ENCODE measurements around the gene CENPQ.
A peak's percentile ranks its signal among the peaks of the same experiment; 100 is the strongest.
"Not testable (repeated sequence)": the region's sequence is repeated elsewhere in the genome, so short reads cannot be mapped to it uniquely, and the experiment has no call there.

The CENPQ gene

GRCh38 chr6:49462927-49463611 is at the start of gene CENPQ, which contains the start of gene MMUT:
Gene CENPQ, plus strand, starts transcription at chr6:49463370. Its CDS starts 6,807 bp downstream, at chr6:49470177.
Gene MMUT, minus strand, starts transcription at chr6:49463253. Its CDS starts 3,787 bp downstream, at chr6:49459466.
- FAIRE-seq = peak; percentile 96
- peak; percentile 96 for DNase-seq (ENCODE audit: low spot score)

- FAIRE-seq (no peak), DNase-seq (ENCODE audit: low spot score) (no peak)
These were observed 47.8 kb upstream of the CENPQ start for GRCh38 chr6:49415358-49415757.

- FAIRE-seq (no peak), DNase-seq (ENCODE audit: low spot score) (no peak)
These were observed 47.0 kb upstream of the CENPQ start for GRCh38 chr6:49416195-49416594.

- DNase-seq (ENCODE audit: low spot score) (no peak), FAIRE-seq (no peak)
These were observed 39.4 kb upstream of the CENPQ start for GRCh38 chr6:49423817-49424216.

GRCh38 chr6:49430187-49430586 is 33.0 kb upstream of the CENPQ start:
- no peak for FAIRE-seq

GRCh38 chr6:49430866-49431265 is 32.3 kb upstream of the CENPQ start:
- DNase-seq (ENCODE audit: low spot score) (no peak), FAIRE-seq (no peak)

More at GRCh38 chr6:49430187-49430586, 33.0 kb upstream of the CENPQ start:
- no peak for DNase-seq (ENCODE audit: low spot score)

- FAIRE-seq (no peak), DNase-seq (ENCODE audit: low spot score) (peak; percentile 8)
These were observed 9.9 kb upstream of the CENPQ start for GRCh38 chr6:49453221-49453620.

GRCh38 chr6:49454787-49455709 is 8.1 kb upstream of the CENPQ start:
- FAIRE-seq (no peak), DNase-seq (ENCODE audit: low spot score) (no peak)

GRCh38 chr6:49457771-49458170 is 5.4 kb upstream of the CENPQ start:
- DNase-seq (ENCODE audit: low spot score) (no peak), FAIRE-seq (no peak)

- FAIRE-seq = no peak
- DNase-seq (ENCODE audit: low spot score) = no peak
These were observed 1.1 kb upstream of the CENPQ start for GRCh38 chr6:49462071-49462470.

- FAIRE-seq = no peak
- peak; percentile 7 for DNase-seq (ENCODE audit: low spot score)
These were observed 607 bp upstream of the CENPQ start for GRCh38 chr6:49462599-49462926.

GRCh38 chr6:49463612-49463967 is 420 bp downstream of the CENPQ start:
- FAIRE-seq = no peak
- peak; percentile 12 for DNase-seq (ENCODE audit: low spot score)

- no peak for FAIRE-seq
- no peak for DNase-seq (ENCODE audit: low spot score)
These were observed 1.5 kb downstream of the CENPQ start for GRCh38 chr6:49464691-49465090.

- FAIRE-seq (no peak), DNase-seq (ENCODE audit: low spot score) (no peak)
These were observed 4.9 kb downstream of the CENPQ start for GRCh38 chr6:49468042-49468441.

- DNase-seq (ENCODE audit: low spot score); FAIRE-seq: not testable (repeated sequence)
These were observed 13.4 kb downstream of the CENPQ start for GRCh38 chr6:49476564-49476963.

- no peak for FAIRE-seq
These were observed 16.3 kb downstream of the CENPQ start for GRCh38 chr6:49479308-49479970.

GRCh38 chr6:49481846-49482245 is 18.7 kb downstream of the CENPQ start:
- FAIRE-seq; DNase-seq (ENCODE audit: low spot score): not testable (repeated sequence)

More at GRCh38 chr6:49479308-49479970, 16.3 kb downstream of the CENPQ start:
- DNase-seq (ENCODE audit: low spot score) = no peak

GRCh38 chr6:49483380-49483779 is 20.2 kb downstream of the CENPQ start:
- FAIRE-seq; DNase-seq (ENCODE audit: low spot score): not testable (repeated sequence)

GRCh38 chr6:49490633-49491032 is 27.5 kb downstream of the CENPQ start:
- FAIRE-seq (no peak), DNase-seq (ENCODE audit: low spot score) (no peak)

GRCh38 chr6:49497304-49497703 is 34.1 kb downstream of the CENPQ start:
- no peak for FAIRE-seq
- no peak for DNase-seq (ENCODE audit: low spot score)

GRCh38 chr6:49499126-49499525 is 36.0 kb downstream of the CENPQ start:
- FAIRE-seq (no peak), DNase-seq (ENCODE audit: low spot score) (no peak)

- FAIRE-seq (no peak), DNase-seq (ENCODE audit: low spot score) (no peak)
These were observed 36.5 kb downstream of the CENPQ start, which contains the start of gene GLYATL3 for GRCh38 chr6:49499623-49500022. Gene GLYATL3, plus strand, starts transcription at chr6:49499923. Its CDS starts 12,068 bp downstream, at chr6:49511991.
